NCI-H146 treated with DMSO at 0.1 percent for 48 hours (cell line): Measurements from ENCODE around the gene ENDOU.
A peak's percentile ranks its signal among the peaks of the same experiment; 100 is the strongest.

Experiments
- DNase-seq: peaks from one replicate; lab custom pipeline; 2025; ENCODE audit not compliant: unreplicated experiment; lab: John Stamatoyannopoulos, UW

The ENDOU gene

DNA sequence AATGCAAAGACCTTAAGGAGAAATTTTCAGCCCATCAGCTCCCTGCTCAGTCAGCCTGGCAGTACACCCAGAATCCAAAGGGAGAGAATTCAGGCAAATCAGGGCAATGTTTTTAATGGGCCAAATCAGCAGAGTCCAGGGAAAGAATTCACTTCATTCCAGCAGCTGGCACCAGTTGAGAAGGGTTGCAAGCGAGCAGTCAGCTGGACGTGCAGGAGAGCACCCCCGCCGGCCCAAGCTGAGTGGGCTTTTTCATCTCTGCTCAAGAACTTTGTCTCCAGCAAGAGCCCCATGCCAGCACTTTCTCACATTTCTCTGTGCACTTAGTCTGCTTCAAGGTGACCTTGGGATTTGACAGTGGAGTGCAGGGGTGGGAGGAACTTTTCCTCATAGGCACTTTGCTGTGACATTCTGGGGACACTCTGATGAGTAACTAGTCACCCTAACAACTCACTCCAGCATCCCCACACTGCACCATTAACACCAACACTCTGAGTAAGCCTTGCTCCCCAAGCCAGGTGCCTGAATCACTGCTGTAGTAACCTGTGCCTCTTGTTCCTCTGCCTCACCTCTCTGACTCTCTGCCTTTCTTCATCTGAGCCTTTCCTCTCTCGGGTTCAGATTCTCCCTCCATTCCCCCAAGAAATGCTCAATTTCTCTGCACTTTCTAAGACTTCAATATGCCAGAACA lies 2.2 kb downstream of the ENDOU start:
- no peak for DNase-seq

DNA sequence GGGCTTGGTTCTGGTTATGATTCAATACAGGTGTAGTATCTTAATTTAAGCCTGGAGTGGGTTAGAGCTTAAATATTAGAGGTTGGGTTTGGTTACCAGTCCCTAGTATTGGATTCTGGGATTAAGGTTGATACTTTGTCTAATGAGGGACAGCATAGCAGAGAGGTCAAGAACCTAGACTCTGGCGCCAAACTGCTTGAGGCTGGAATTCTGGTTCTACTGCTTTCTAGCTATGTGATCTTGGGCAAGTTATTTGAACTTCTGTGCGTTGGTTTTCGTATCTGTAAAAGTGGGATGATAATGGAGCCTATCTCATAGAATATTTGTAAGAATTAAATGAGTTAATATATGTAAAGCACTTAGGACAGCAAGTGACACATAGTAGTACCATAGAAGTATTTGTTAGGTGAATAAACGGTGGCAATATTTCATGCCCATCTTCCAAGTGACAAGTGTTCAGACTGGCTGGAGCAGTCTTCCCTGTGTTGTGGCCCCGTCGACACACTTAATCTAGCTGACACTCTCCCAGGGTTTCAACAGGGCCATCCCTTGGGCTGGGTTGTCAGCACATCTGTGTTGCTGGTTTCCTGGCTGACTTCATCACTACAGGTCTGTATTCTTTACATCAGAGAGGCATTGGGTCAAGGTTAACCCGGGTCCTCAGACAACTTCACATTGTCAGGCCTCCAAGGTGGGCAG lies 3.0 kb downstream of the ENDOU start:
- DNase-seq = no peak

DNA sequence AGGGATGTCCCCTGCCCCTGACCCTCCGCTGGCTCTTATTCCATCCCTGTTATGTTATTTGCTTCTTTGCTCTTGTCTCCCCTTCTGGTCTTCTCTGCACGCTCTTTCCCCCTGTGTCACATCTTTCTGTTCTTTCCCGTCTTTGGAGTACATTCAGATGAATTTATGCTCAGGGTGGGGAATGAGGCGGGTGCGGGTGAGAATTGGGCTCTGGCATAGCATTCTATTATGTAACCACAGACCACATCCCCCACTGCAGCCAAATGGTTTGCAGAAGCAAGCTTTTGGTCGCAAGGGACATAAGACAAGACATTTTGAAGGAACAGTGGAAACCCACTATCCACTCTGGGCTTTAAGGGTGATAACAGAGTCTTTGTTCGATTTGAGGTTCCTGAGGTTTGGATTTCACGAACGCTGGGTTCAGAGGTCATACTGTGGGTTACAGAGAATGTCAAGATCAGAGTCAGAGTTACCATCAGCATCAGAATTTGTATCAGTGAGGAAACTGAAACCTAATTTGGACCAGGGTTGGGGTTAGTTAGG lies 3.8 kb downstream of the ENDOU start:
- DNase-seq = no peak

DNA sequence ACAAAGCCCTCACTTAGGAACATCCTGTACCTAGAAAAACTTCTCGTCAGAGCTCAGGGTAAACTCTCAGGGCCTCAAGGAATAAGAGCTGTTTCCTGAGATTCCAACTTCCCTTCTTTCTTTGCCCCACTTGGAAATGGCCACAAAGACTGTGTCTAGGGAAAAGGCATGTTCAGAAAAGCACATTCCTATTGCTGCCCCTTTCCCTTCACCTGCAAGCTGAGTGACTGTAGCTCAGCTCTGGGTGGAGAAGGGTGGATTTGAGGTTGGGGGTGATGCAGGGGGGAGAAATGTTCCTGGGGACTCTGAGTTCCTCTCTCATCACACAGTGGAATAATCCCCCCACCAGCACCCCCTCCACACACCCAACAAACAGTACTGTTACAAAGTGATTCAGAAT lies 6.8 kb downstream of the ENDOU start:
- no peak for DNase-seq

DNA sequence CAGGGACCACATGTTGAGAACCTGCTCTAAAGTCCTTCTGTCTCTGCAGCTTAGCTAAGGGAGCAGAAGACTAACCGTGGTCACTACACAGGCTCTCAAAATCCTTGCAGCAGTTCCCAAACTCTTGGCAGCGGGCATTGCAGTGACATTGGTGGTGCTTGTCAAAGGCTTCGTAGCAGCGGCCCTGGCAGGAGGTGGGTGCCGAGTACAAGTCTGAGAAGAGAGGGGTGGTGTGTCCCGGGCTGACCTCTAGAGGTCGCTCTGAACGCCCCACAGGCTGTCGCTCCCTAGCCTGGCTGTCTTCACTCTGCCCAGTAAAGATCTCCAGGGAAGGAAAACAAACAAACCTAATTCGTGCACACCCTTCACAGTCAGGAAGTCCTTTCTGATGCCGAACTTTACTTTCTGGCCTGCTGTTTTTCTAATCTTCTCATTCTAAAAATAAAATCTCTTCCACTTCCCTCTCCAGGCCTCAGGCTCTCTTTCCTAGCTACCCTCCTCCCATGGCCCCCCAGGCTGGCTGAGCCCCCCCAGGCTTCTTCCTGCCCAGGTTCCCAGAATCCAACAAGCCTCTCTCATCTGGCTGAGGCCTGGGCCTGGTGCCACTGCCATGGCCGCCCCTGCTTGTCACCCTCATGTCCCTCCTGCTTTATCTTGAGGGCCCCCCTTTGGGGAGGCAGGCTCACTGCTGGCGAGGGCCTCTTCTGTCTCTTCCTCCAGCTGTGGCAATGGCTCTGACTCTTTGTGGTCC lies 7.7 kb downstream of the ENDOU start:
- DNase-seq = peak; percentile 58

DNA sequence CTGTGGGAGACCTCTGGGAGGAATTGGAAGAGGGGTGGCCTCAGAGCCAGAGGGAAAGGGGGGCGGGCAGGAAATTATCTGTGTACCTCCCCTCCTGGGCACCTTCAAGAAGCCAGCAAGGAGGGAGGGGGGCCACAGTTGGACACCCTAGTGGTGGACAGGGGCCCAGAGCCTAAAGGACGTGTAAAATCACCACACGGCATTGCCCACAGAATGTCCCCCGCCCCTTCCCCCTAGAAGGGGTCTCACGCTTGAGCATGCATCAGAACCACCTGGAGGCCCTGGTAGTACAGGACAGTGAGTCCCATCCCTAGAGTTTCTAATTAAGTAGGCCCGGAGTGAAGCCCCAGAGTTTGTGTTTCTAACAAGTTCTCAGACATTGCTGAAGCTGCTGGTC lies 8.2 kb downstream of the ENDOU start:
- no peak for DNase-seq

DNA sequence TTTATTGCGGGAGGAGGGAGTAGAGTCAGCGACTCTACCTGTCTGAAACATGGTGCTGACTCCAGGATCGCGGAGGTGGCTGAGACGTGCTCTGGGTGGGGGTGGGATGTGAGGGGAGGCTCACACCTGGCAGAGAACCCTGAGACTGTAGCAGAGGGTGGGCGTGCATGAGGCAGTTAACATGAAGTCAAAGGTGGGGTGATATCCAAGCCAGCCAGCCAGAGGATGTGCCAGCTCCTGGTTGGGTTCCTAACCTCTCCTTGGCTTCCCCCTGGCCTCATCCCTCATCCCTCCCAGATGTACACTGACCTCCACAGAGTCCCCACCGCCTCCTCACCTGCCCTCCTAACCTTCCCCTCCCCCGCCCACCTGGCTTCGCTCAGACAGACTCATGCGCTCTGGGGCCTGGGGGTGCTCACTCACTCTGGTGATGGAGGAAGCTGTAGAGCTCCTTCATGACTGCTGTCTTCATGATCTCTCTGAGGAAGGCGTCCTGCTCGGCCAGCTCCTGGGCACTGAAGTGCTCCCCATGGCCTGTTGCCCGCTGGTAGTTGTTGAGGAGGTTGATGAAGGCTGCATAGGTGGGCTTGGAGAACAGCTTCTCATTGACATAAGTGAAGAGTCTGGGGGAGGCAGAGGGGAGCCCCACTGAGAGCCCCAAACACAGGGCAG lies 9.3 kb downstream of the ENDOU start:
- no peak for DNase-seq

DNA sequence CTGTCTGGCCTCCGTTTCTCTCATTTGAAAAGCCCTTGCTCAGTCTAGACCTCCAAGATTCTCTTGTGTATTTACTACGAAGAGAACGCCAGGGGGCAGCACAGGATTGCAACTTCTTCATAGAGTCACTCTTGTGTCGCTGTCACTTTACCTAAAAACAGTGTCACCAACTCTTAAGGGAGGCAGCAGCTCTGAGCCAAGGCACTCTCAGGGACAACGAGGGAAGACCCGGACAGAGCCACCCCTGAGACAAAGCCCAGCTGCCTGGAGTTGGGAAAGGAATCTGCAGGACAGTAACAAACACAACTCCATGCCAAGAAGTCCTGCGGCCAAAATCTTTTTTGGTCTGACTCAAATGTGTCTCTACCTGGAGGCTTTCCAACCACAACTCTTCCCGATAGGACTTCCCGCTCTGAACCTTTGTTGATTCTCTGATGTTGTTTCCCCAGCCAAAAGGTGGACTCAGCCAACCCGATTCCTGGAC lies 9.9 kb downstream of the ENDOU start:
- peak; percentile 69 for DNase-seq

DNA sequence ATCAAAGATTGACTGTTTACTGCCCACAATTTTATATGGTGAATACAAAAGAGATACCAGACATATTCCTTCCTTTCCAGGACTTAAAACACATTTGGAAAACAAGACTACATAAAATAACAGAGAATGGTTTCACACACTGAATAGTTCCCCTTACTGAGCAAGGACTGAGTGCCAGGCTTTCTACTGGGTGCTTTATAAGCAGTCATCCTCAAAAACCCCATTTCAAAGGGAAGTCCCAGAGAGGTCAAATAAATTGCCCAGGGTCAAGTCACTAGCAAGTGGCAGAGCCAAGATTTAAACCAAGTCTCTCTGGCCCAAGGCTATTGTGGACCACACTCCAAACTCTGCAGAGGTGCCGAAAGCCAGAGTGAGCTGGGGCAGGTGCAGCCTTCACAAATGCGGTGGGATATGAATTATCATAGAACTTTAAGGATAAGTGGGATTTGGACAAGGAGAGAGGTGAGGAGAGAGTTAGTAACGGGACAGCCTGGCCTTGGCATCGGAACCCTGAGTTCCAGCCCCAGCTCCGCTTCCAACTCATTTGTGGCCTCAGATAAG lies 10.4 kb downstream of the ENDOU start:
- DNase-seq = no peak

DNA sequence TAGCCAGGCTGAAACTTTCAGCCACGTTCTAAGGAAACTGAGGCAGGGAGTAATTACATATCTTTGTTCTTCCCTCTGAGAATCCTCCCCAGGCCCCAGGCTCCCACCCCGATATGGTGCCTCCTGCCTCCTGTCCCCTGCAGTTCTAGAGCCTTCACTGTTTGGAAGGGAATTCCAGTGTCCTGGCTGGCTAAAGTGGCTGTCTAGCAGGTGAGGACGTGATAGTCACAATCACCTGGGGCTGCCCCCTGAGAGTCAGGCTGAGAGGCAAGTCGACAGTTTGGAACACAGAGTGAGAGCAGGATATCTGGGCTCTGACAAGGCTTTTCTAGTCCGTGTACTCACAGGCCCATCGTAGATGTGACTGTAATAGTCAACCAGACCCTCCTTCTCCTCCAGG lies 13.1 kb downstream of the ENDOU start:
- DNase-seq = no peak

DNA sequence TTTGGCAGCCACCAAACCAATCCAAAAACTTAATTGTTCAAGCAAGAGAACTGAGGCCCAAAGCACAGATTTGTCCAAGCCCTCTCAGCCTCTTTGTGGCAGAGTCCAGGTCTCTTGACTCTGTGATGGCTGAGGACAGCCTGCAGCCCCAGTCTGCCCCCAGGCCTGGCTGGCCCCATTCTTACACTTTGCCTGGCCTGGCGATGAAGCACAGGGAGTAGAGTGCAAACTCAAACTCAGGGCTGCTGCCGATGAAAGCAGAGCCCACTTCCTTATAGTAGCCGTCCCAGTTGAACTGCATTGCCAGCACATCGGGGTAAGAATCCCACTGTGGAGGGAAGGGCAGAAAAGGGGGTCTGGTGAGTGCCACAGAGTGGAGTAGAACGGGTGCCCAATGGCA lies 13.8 kb downstream of the ENDOU start:
- no peak for DNase-seq

DNA sequence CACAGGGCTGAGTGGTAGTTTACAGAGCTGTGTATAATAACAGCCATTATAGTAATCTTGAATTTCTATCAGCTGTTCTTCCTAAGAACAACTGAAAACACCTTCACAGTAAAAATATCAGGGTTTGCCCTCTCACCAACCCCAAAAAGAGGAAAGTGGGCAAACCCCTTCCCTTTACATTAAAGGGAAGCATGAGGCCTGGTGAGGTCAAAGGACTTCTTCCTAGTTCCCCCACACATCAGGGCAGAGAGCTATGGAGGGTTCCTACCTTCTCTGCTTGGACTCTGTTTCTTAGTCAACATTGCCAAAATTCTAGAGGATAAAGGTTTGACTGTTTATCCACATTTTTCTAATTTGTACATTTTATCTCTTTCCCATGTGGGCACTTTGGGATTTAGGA lies 15.0 kb downstream of the ENDOU start:
- no peak for DNase-seq

DNA sequence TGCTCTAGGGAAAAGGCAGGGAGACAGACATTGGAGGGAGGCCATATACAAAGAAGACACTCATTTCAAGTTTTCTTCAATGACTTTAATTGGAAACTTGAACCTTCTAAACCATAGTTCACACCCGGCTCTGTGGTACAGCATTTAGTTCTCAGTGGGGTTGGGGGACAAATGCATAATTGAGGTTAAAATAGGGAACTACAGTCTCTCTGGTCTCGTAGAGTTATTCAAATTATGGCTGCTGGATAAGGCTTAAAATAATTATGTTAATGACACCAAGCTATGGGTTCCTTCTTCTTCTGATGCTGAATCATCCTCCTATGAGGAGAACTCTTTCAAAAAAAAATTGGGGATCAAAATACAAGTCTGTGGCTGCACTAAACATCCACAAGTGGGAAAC lies 15.6 kb downstream of the ENDOU start:
- DNase-seq = no peak

DNA sequence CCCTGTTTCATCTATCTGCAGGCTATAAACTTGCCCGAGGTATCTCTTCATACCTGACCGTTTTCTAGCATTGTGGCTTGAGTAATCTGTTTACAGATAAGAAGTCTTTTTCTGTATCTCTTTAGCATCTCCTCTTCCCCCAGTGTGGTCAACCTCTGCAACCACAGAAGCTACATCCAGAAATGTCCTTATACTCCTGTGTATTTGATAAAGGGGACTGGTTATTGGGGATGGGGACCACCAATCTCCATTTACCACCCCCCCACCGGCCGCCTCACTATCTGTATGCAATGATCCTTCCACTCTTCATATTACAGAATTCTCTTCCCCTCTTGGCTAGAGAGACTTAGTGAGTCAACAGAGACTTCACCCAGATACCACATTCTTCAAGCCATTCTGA lies 16.1 kb downstream of the ENDOU start:
- DNase-seq = no peak

DNA sequence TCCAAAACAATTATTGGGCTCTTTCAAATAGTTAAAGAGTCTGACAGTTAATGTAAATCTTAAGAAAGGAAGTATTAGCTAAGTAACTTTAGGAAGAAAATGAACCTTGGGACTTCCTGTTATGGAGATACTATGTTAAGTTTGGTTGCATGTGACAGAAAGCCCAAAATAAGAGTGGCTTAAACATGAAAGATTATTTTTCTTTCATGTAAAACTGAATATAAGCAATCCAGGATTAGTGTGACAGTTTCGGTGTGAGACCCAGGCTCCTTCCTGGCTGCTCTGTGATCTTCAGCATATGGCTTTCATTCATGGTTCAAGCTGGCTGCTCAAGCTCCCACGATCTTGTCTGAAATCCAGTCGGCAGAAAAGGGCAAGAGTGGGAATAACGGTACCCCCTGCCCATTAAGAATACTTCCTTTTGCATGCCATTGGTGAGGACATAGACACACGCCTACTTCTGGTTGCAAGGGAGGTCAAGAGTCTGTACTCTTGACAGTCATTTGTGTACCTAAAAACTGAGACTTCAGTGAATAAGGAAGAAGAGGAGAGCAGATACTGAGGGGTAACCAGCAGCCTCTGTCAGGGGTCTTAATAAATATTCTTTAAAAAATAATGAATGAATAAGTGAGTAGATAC lies 17.3 kb downstream of the ENDOU start:
- no peak for DNase-seq

DNA sequence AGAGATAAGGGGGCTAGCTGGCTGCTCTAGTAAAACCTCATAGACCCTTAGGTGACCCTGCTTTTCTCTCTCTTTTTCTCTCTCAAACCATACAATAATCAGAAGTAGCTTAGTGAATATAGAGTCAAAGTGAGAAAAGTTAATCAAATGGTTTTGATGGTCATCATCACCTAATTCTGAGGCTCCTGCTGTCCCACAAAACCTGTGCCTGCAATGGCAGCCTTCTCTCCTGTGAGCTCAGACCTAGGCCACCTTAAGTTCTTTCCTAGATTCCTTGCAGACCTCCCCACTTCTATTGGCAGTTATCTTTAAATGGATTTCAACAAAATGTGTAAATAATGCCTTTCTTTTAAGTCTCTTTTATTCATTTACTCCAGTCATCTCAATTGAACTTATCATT lies 17.9 kb downstream of the ENDOU start:
- no peak for DNase-seq

DNA sequence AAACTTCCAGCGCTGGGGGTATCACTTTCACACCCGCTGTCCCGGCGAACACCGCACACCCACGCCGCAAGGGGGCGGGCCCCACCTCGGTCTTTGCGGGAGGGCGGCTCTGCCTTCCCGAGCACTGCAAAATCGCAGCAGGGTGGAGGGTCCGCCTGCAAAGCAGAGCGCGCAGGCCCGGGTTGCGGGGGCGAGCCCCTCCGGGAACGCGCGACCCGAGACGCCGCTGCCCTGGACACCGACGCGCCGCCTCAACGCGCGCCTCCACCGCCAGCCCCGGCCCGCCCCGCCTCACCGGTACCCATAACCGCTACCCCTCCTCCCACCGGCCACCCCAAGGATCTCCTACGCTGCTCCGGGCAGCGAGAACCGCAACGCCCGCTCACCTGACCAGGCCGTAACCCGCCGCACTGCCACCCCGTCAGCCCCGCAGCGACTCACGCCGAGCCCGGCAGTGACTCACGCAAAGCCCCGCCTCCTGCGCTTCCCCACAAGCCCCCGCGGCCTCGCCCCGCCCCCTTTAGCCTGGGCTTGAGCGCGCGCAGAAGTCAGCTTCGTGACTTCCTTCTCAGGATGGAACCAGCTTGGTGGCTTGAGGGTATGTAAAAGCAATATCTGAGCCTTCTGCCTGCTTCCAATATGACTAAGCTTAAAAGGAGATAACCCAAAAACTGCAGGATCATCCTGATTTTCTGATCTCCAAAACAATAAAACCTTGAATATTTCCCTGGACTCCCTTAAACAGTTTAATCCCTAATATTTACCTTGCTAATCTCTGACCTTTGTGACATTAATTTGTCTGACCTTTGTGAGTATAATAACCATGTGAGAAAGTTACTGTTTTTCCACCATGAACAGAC lies 19.5 kb downstream of the ENDOU start, which contains the start of gene RPAP3:
RPAP3 (minus strand) TSS at position 465 of the 860 bp plus-strand sequence. CDS start 3,190 bp downstream, outside the sequence.
- DNase-seq = peak; percentile 86

DNA sequence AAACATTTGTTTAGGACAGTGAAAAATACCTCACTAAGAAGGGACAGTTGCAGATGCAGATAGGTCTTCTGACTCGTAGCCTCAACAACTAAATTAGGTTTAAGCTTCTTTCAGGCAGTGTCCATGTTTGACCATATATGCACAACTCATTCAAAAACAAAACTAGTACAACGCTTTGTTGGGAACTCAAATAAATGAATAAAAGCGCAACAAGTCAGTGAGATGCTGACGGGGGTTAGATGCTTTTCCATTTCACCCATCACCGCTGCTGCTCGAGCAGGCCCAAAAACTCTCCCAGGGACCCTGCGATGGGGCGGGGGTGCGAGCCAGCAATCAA lies 20.1 kb downstream of the ENDOU start:
- DNase-seq = no peak

DNA sequence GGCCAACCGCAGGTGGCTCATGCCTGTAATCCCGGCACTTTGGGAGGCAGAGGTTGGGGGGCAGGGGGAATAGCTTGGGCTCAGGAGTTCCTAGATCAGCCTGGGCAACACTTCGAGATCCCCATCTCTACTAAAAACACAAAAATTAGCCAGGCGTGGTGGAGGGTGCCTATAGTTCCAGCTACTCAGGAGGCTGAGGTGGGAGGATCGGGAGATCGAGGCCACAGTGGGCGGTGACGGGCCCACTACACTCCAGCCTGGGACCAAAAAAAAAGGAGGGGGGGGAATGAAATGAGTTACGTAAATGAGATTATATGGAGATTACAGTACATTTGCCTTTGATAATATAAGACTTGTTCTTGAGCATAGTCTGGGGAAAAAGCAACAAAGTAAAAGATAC lies 20.6 kb downstream of the ENDOU start:
- no peak for DNase-seq
